PC-3 (cell line): ENCODE data around the gene IFI44L.

ENCODE experiments used
- CTCF ChIP-seq: fragments of 300-600 bp; sonication (generic); conservative IDR thresholded peaks from 2 replicates; pipeline ENCODE4 v1.5.1; 2017; ENCODE audit warnings: antibody characterized with exemption, low read depth, mild to moderate bottlenecking, low read length
- EZH2 ChIP-seq: fragments of 300-600 bp; sonication (generic); IDR thresholded peaks from one replicate; pipeline ENCODE4 v1.6.1; 2017; ENCODE audit warnings: antibody characterized with exemption, mild to moderate bottlenecking, low read length; ENCODE audit not compliant: unreplicated experiment

- TF ChIP-seq CTCF: no peak
- TF ChIP-seq EZH2: no peak
Measured at GRCh38 chr1:78606274-78606673, 14.0 kb upstream of the IFI44L start.
